ENCODE measurements around the gene UPF3A. TPM values are rescaled to one million over a fixed set of nuclear protein-coding genes. Genes with fewer than 3 reads are reported as not detected.
"Not testable (repeated sequence)": the region's sequence is repeated elsewhere in the genome, so short reads cannot be mapped to it uniquely, and the experiment has no call there.

Gene UPF3A
- total and polyA plus RNA-seq, 10 donors = 33.0 to 59.7 (median 49.1) TPM

- H3K4me3 ChIP-seq; H3K9me3 ChIP-seq; H3K27ac ChIP-seq; DNase-seq; H3K36me3 ChIP-seq; intact Hi-C loops (cut with DNase I; ENCODE audit: low total_unique reads); H3K4me1 ChIP-seq: not testable (repeated sequence)
- H3K27me3 ChIP-seq (replicated peaks in 1 of 7) = peaks cover 0 to 28% (median 7%) of the 10 kb centered on the region in 7 donors
- 69 to 79% (median 78%) methylated on average over 14 to 34 of the region's 34 CpGs for WGBS, 5 donors
- peak in 4 of 11 experiments; percentile 18 to 43 (median 34) for TF ChIP-seq CTCF (IDR thresholded peaks at IDR 0.05 in 8 of 11, conservative IDR thresholded peaks at IDR 0.05 in 3 of 11)
Observed at GRCh38 chr13:114352763-114353162, 71.4 kb downstream of the UPF3A start.

GRCh38 chr13:114353382-114353781, 72.0 kb downstream of the UPF3A start:
- intact Hi-C loops (cut with DNase I; ENCODE audit: low total_unique reads) = not testable (repeated sequence)

More at GRCh38 chr13:114353382-114353781, 72.0 kb downstream of the UPF3A start:
- H3K36me3 ChIP-seq, H3K27ac ChIP-seq, DNase-seq, H3K4me1 ChIP-seq, H3K9me3 ChIP-seq, H3K4me3 ChIP-seq: not testable (repeated sequence)
- H3K27me3 ChIP-seq (replicated peaks in 1 of 7) = peaks cover 0 to 22% (median 7%) of the 10 kb centered on the region in 7 donors
- 82 to 86% (median 84%) methylated on average over 33 to 38 of the region's 38 CpGs for WGBS, 5 donors

Small RNAs within 50 kb of the gene (microRNA-seq; reads per million reads assigned to microRNA genes)
- gene MIR4502 (0 reads per million in 3 donors), gene MIR548AR (0 to 0.36 (median 0) reads per million in 3 donors)

Small RNAs within 50 kb of the gene (small RNA-seq; reads per million reads assigned to genes)
- 0 reads per million in 4 donors for gene MIR4502
- 0 reads per million in 4 donors for gene MIR548AR

Other genes starting within 250 kb of the UPF3A start
- gene RASA3, start 149.0 kb upstream of the UPF3A start, total RNA-seq = 10 to 100 TPM; 35.9 to 52.8 (median 52.0) TPM
- gene RASA3, start 149.0 kb upstream of the UPF3A start, polyA plus RNA-seq = 10 to 100 TPM; 11.7 to 17.2 (median 12.1) TPM
- not detected for gene CFAP97D2, start 102.3 kb upstream of the UPF3A start, total RNA-seq
- gene CFAP97D2, start 102.3 kb upstream of the UPF3A start, polyA plus RNA-seq = under 1 TPM in 1 of 3 donors, not detected in 2; 0.05 TPM
- 10 to 100 TPM; 50.1 to 75.8 (median 68.1) TPM for gene CDC16, start 46.7 kb upstream of the UPF3A start, total RNA-seq
- 10 to 100 TPM; 51.8 to 74.1 (median 55.2) TPM for gene CDC16, start 46.7 kb upstream of the UPF3A start, polyA plus RNA-seq
- gene CHAMP1, start 32.9 kb downstream of the UPF3A start, total RNA-seq = 10 to 100 TPM; 20.5 to 49.8 (median 23.2) TPM
- gene CHAMP1, start 32.9 kb downstream of the UPF3A start, polyA plus RNA-seq = 1 to 10 TPM; 3.8 to 7.0 (median 5.7) TPM